T-cell (primary cell): Measurements from ENCODE around the gene LRP1. TPM values are rescaled to one million over a fixed set of nuclear protein-coding genes. Genes with fewer than 3 reads are reported as not detected.

Experiments
- ATAC-seq, 4 experiments: fragments of 200-7000 bp in 3 of 4; fragments of 150-1000 bp in 1 of 4; cut with Tn5 transposase; replicated peaks in 1 of 4; 1 replicate in 3 of 4; 2 replicates in 1 of 4; pipeline ENCODE4 v1.10.0; 2021; ENCODE audit warnings: moderate library complexity in 3 of 4, mild to moderate bottlenecking in 2 of 4, moderate number of reproducible peaks in 1 of 4
- CTCF ChIA-PET, 2 donors: fragments of 300-600 bp; sonication (Branson Sonifier 250); formaldehyde crosslinking; loops; one replicate each; lab custom pipeline; 2022; ENCODE audit warnings: antibody characterized with exemption in 2 of 2; lab: Charles Lee
- POLR2A ChIA-PET, 2 donors: fragments of 300-600 bp; sonication (Branson Sonifier 250); formaldehyde crosslinking; loops; one replicate each; lab custom pipeline; 2022; ENCODE audit warnings: antibody characterized with exemption in 2 of 2; lab: Charles Lee
- DNase-seq, 35 experiments: peaks; one replicate each; pipeline versions ENCODE4 v3.0.0 to v3.0.0-alpha.2; 2013 to 2023
- H3K27ac ChIP-seq: one replicate; pipeline ENCODE4 v1.5.1; 2013; ENCODE audit warnings: low read length
- H3K27me3 ChIP-seq, 2 experiments: replicated peaks in 1 of 2; 1 replicate in 1 of 2; 2 replicates in 1 of 2; pipeline versions ENCODE4 v1.6.1 to v1.7.0; 2013; ENCODE audit warnings: low read length in 1 of 2, mixed read lengths in 1 of 2; ENCODE audit not compliant: control insufficient read depth in 2 of 2, insufficient read depth in 2 of 2; ENCODE audit errors: extremely low read depth in 1 of 2
- H3K36me3 ChIP-seq, 2 donors: 1 replicate in 1 of 2; 2 replicates in 1 of 2; pipeline versions ENCODE4 v1.6.1 to v1.7.0; 2013; ENCODE audit warnings: low read length in 1 of 2; ENCODE audit not compliant: control insufficient read depth in 2 of 2, insufficient read depth in 1 of 2; ENCODE audit errors: extremely low read depth in 1 of 2
- H3K4me1 ChIP-seq, 2 experiments: 1 replicate in 1 of 2; 2 replicates in 1 of 2; pipeline versions ENCODE4 v1.6.1 to v1.7.0; 2013; ENCODE audit warnings: low read length in 2 of 2, mixed read lengths in 1 of 2; ENCODE audit not compliant: insufficient read depth in 2 of 2, control insufficient read depth in 1 of 2; ENCODE audit errors: extremely low read depth in 1 of 2
- H3K4me3 ChIP-seq, 2 donors: 1 replicate in 1 of 2; 2 replicates in 1 of 2; pipeline versions ENCODE4 v1.5.1 to v1.7.0; 2013; ENCODE audit warnings: mild to moderate bottlenecking in 2 of 2, low read length in 1 of 2, moderate library complexity in 1 of 2; ENCODE audit not compliant: control insufficient read depth in 1 of 2; ENCODE audit errors: extremely low read depth in 1 of 2
- H3K9me3 ChIP-seq: 2 replicates; pipeline ENCODE4 v1.7.0; 2013
- H3K27ac Mint-ChIP-seq, 2 donors: one replicate each; pipeline ENCODE4 v1.8.0; 2020 to 2021; ENCODE audit warnings: mild to moderate bottlenecking in 2 of 2, mixed read lengths in 2 of 2
- H3K27me3 Mint-ChIP-seq, 2 donors: one replicate each; pipeline ENCODE4 v1.8.0; 2021 to 2022; ENCODE audit warnings: mixed read lengths in 2 of 2
- H3K36me3 Mint-ChIP-seq: one replicate; pipeline ENCODE4 v1.8.0; 2021; ENCODE audit warnings: mixed read lengths
- H3K4me1 Mint-ChIP-seq, 3 donors: one replicate each; pipeline ENCODE4 v1.8.0; 2020 to 2022; ENCODE audit warnings: mixed read lengths in 3 of 3, mild to moderate bottlenecking in 1 of 3
- H3K4me3 Mint-ChIP-seq, 3 donors: one replicate each; pipeline ENCODE4 v1.8.0; 2020 to 2022; ENCODE audit warnings: mild to moderate bottlenecking in 3 of 3, mixed read lengths in 3 of 3, moderate library complexity in 3 of 3
- H3K9me3 Mint-ChIP-seq, 3 donors: one replicate each; pipeline ENCODE4 v1.8.0; 2020 to 2022; ENCODE audit warnings: mixed read lengths in 3 of 3
- WGBS: methylation state at CpG from one replicate; pipeline ENCODE4 v1.1.5; 2013; ENCODE audit warnings: missing lambda C conversion rate; ENCODE audit not compliant: insufficient coverage; 5-methylcytosine and 5-hydroxymethylcytosine counted together
- total RNA-seq, 35 experiments: library from RNA in 6 of 35; stranded (reverse) in 6 of 35; fragments of 120-200 nt in 1 of 35; gene quantifications; one replicate each; pipeline versions ENCODE4 v1.2.1 to v1.2.4 and lab custom pipeline; 2013 to 2026

LRP1 gene
- total RNA-seq, 5 donors from 2014 or later (not counting 1 experiment from before 2014, with no cell fraction given): 5.9 to 8.1 (median 7.7) TPM

DNA sequence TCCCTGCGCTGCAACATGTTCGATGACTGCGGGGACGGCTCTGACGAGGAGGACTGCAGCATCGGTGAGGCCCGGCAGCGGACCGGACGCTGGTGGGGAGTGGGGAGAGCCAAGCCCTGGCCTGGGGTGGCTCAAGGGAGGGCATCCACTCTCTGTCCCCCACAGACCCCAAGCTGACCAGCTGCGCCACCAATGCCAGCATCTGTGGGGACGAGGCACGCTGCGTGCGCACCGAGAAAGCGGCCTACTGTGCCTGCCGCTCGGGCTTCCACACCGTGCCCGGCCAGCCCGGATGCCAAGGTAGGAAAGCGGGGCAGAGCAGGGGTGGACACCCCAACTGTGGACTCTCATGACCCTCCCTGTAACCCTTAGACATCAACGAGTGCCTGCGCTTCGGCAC is 76.9 kb downstream of the LRP1 start:
- no peaks in the 10 kb centered on the region for H3K4me1 Mint-ChIP-seq
- H3K27ac Mint-ChIP-seq: no peak overlapping the region
- ChIA-PET CTCF (no interaction called here), POLR2A (no interaction called here)
- H3K36me3 ChIP-seq: no peaks in the 10 kb centered on the region
- H3K4me3 ChIP-seq: no peak overlapping the region
- H3K27me3 Mint-ChIP-seq: no peaks in the 10 kb centered on the region
- H3K27me3 ChIP-seq: no peaks in the 10 kb centered on the region
- no peaks in the 10 kb centered on the region for H3K36me3 Mint-ChIP-seq
- DNase-seq (no peak), ATAC-seq (no peak)
- no peaks in the 10 kb centered on the region for H3K9me3 Mint-ChIP-seq
- WGBS: 93% methylated on average over 21 of the region's 26 CpGs
- H3K27ac ChIP-seq: no peak overlapping the region
- H3K4me3 Mint-ChIP-seq: no peak overlapping the region
- H3K4me1 ChIP-seq: no peaks in the 10 kb centered on the region
- H3K9me3 ChIP-seq: no peaks in the 10 kb centered on the region

DNA sequence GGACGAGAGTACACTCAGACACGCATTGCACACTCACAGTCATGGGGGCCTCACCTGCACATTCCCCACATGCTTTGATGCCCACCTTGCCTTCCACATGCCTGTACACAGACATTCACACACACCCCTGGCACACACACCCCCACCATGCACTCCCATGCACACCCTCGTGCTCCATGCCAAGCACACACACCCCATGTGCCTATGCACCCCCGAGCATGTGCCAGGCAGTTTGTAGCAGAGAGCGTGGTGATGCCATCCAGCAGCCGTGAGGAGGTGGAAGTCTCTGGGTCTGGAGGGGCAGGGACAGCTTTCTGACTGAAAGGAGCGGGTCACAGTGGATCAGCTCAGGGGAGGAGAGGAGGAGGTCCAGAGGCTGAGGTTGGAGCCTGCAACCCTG is 77.6 kb downstream of the LRP1 start:
- CTCF ChIA-PET: interaction anchor here in 1 of 2 donors (0.6 kb wide), 1 partner anchor 684 kb away, joined by 4 read pairs; the partner anchor contains the start of gene RBMS2
- Mint-ChIP-seq H3K27me3 (no peaks in the 10 kb centered on the region), H3K36me3 (no peaks in the 10 kb centered on the region), H3K4me3 (no peak overlapping the region), H3K9me3 (no peaks in the 10 kb centered on the region), H3K4me1 (no peaks in the 10 kb centered on the region), H3K27ac (no peak overlapping the region)
- DNase-seq: no peak
- H3K4me3 ChIP-seq: no peak overlapping the region
- H3K36me3 ChIP-seq: no peaks in the 10 kb centered on the region
- no peaks in the 10 kb centered on the region for H3K4me1 ChIP-seq
- H3K27ac ChIP-seq: no peak overlapping the region
- WGBS: 68% methylated on average over 5 of the region's 7 CpGs
- POLR2A ChIA-PET: no interaction called here
- no peak for ATAC-seq
- H3K9me3 ChIP-seq: no peaks in the 10 kb centered on the region
- peaks cover 0 to 4% of the 10 kb centered on the region in 2 experiments for H3K27me3 ChIP-seq

DNA sequence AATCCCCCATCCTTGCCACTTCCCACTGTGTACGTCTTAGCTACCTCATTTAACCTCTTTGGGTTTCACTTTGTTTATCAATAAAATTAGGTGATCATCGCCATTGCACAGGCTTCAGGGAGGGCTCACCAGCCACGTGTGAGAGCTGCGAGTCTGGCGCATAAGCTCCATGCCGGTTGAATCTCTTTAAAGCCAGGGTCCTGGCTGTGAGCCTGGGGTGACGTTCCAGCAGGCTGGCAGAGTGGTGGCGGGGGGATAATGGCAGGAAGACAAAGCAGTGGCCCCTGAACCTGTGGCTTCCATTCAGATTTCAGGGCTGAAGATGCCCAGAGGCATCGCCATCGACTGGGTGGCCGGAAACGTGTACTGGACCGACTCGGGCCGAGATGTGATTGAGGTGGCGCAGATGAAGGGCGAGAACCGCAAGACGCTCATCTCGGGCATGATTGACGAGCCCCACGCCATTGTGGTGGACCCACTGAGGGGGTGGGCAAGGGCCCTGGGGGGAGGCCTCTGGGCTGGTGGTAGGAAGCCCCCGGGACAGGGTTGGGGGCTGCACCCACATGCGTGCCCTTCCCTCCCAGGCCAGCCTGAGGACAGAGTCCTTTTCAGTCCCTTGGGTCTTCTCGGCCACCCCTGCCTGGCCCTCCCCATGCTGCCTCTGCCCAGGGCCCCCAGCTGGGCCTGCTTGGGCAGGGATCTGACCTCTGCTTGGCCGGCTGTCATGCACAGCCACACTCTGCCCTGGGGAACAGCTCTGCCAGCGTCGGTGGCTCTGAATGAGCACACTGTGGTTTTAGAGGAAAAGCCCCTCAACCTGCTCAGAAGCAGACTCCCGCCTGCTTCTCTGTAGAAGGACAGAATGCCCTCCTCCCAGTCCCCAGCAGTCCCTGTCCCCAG is 79.7 kb downstream of the LRP1 start:
- POLR2A ChIA-PET: no interaction called here

DNA sequence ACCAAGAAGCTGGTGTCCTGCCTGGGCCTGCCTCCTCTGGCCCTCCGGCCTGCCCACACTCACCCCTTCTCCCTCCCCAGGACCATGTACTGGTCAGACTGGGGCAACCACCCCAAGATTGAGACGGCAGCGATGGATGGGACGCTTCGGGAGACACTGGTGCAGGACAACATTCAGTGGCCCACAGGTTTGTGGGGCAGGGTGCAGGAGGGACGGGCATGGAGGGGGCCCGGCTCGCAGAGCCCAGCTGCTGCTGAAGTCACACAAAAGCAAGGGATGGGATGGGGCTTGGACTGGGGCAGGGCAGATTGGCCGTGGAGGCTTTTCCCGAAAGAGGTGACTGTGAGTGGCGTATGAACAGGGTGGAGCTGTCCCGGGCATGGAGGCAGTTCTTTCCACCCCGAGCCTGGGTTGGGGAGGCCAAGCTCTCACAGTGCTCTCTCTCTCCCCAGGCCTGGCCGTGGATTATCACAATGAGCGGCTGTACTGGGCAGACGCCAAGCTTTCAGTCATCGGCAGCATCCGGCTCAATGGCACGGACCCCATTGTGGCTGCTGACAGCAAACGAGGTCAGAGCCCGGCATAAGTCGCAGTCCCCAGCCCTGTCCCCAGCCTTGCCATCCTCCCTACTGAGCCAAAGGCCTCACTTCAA is 80.5 kb downstream of the LRP1 start:
- no peak overlapping the region for H3K4me3 Mint-ChIP-seq
- no peak overlapping the region for H3K27ac Mint-ChIP-seq
- H3K27me3 Mint-ChIP-seq: peaks cover 6 to 7% of the 10 kb centered on the region in 2 donors
- ChIA-PET POLR2A (no interaction called here), CTCF (interaction anchor here in 1 of 2 donors (0.6 kb wide), 1 partner anchor 18 kb away, joined by 5 read pairs; no protein-coding TSS in a partner anchor)
- Histone ChIP-seq H3K27ac (no peak overlapping the region), H3K27me3 (peaks cover 0 to 23% of the 10 kb centered on the region in 2 experiments), H3K9me3 (no peaks in the 10 kb centered on the region), H3K4me3 (no peak overlapping the region), H3K36me3 (no peaks in the 10 kb centered on the region), H3K4me1 (peaks cover 0 to 10% of the 10 kb centered on the region in 2 experiments)
- no peaks in the 10 kb centered on the region for H3K9me3 Mint-ChIP-seq
- no peak for ATAC-seq
- H3K36me3 Mint-ChIP-seq: no peaks in the 10 kb centered on the region
- no peak for DNase-seq
- WGBS: 90% methylated on average over 17 of the region's 22 CpGs
- peaks cover 6% of the 10 kb centered on the region in 3 donors for H3K4me1 Mint-ChIP-seq

More for the DNA sequence above, 79.7 kb downstream of the LRP1 start:
- Mint-ChIP-seq H3K36me3 (no peaks in the 10 kb centered on the region), H3K4me1 (no peaks in the 10 kb centered on the region), H3K27ac (no peak overlapping the region), H3K27me3 (peaks cover 0 to 2% of the 10 kb centered on the region in 2 donors), H3K9me3 (no peaks in the 10 kb centered on the region), H3K4me3 (no peak overlapping the region)
- ATAC-seq: no peak
- H3K9me3 ChIP-seq: no peaks in the 10 kb centered on the region
- peaks cover 0 to 2% of the 10 kb centered on the region in 2 experiments for H3K4me1 ChIP-seq
- no peaks in the 10 kb centered on the region for H3K36me3 ChIP-seq
- CTCF ChIA-PET: interaction anchor here in 1 of 2 donors (0.6 kb wide), 1 partner anchor 18 kb away, joined by 5 read pairs; no protein-coding TSS in a partner anchor
- no peak overlapping the region for H3K4me3 ChIP-seq
- 84% methylated on average over 27 of the region's 29 CpGs for WGBS
- no peak overlapping the region for H3K27ac ChIP-seq
- H3K27me3 ChIP-seq: peaks cover 0 to 16% of the 10 kb centered on the region in 2 experiments
- no peak for DNase-seq

DNA sequence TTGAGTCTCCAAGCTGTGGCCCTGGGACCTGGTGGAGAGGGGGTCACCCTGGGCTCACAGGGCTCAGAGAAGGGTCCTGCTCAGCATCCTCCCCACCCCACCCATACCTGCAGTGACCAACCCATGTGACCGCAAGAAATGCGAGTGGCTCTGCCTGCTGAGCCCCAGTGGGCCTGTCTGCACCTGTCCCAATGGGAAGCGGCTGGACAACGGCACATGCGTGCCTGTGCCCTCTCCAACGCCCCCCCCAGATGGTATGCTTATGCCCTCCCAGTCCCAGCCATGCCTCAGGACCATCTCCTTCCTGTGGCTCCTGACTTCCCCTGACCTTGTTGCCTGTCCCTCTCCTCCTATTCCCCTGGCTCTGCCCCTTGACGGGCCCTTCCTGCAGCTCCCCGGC is 81.6 kb downstream of the LRP1 start:
- H3K27ac ChIP-seq: no peak overlapping the region
- CTCF ChIA-PET: no interaction called here
- no peaks in the 10 kb centered on the region for H3K36me3 ChIP-seq
- peaks cover 0 to 35% of the 10 kb centered on the region in 2 experiments for H3K27me3 ChIP-seq
- H3K4me1 ChIP-seq: peaks cover 0 to 21% of the 10 kb centered on the region in 2 experiments
- H3K4me3 Mint-ChIP-seq: no peak overlapping the region
- H3K27ac Mint-ChIP-seq: no peak overlapping the region
- H3K4me1 Mint-ChIP-seq: peaks cover 12 to 18% (median 17%) of the 10 kb centered on the region in 3 donors
- 76% methylated on average over 8 of the region's 8 CpGs for WGBS
- no peak for DNase-seq
- POLR2A ChIA-PET: no interaction called here
- no peaks in the 10 kb centered on the region for H3K9me3 ChIP-seq
- no peaks in the 10 kb centered on the region for H3K36me3 Mint-ChIP-seq
- peaks cover 17 to 19% of the 10 kb centered on the region in 2 donors for H3K27me3 Mint-ChIP-seq
- no peaks in the 10 kb centered on the region for H3K9me3 Mint-ChIP-seq
- H3K4me3 ChIP-seq: no peak overlapping the region
- ATAC-seq: no peak

DNA sequence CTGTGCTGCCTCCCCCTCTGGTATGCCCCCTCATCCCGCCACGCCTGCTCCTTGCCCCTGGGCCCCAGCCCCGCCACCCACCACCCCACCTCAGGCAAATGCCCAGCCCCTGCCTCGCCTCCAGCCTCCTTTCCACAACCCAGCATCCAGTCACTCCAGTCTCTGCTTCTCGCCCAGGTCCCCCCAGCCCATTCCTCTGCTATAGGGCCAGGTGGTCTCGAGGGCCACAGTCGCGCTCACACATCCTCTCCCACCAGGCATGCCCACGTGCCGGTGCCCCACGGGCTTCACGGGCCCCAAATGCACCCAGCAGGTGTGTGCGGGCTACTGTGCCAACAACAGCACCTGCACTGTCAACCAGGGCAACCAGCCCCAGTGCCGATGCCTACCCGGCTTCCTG is 82.2 kb downstream of the LRP1 start:
- Mint-ChIP-seq H3K4me1 (peaks cover 16 to 23% (median 22%) of the 10 kb centered on the region in 3 donors), H3K9me3 (no peaks in the 10 kb centered on the region), H3K27me3 (peaks cover 22 to 24% of the 10 kb centered on the region in 2 donors), H3K4me3 (no peak overlapping the region), H3K27ac (no peak overlapping the region), H3K36me3 (no peaks in the 10 kb centered on the region)
- CTCF ChIA-PET: no interaction called here
- H3K9me3 ChIP-seq: no peaks in the 10 kb centered on the region
- H3K36me3 ChIP-seq: no peaks in the 10 kb centered on the region
- ATAC-seq (no peak), DNase-seq (no peak)
- 76% methylated on average over 13 of the region's 15 CpGs for WGBS
- no peak overlapping the region for H3K27ac ChIP-seq
- H3K4me1 ChIP-seq: peaks cover 0 to 27% of the 10 kb centered on the region in 2 experiments
- no peak overlapping the region for H3K4me3 ChIP-seq
- POLR2A ChIA-PET: interaction anchor here in 1 of 2 donors (0.6 kb wide), 1 partner anchor 67 kb away, joined by 7 read pairs; no protein-coding TSS in a partner anchor
- peaks cover 0 to 40% of the 10 kb centered on the region in 2 experiments for H3K27me3 ChIP-seq
